ENCODE measurements around the gene TMEM125.

DNA sequence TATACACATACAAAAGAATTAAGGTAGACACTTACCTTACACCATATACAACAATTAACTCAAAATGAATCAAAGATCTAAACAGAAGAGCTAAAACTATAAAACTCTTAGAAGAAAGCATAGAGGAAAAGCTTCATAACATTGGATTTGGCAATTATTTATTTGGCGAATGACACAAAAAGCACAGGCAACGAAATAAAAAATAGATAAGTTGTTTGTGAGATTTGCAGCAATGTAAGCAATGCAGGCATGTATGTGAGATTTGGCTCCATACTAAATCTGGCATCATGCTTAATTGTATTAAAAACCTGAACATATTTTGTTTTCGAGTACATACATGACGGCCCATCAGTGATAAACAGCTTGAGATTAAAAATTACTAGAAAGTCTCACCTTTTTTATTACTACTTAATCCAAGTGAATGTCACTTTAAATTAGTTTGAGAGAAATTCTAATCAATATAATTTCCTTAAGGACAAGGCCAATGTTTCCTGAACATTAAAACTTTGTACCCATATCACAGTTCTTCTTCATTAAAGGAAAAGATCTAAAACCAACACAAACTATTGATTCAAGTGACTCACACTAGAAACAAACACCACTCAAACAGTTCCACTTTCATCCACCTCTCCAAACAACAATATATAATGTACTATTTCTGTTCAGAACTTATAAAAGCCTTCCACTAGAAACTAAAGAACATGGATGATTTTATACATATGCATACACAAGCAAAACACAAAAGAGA lies 23.1 kb upstream of the TMEM125 start:
- TF ChIP-seq EZH2 (IDR thresholded peaks at IDR 0.05; ENCODE audit: insufficient read depth, poor library complexity, severe bottlenecking) (no peak), EZH2phosphoT487 (IDR thresholded peaks at IDR 0.05; ENCODE audit: insufficient read depth, low read depth) (no peak)

All from GM23248 (cell line).